Keratinocyte (primary cell): ENCODE results near the gene BBX. TPM values are rescaled to one million over a fixed set of nuclear protein-coding genes. Genes with fewer than 3 reads are reported as not detected.
A peak's percentile ranks its signal among the peaks of the same experiment; 100 is the strongest.

Experiments
- DNase-seq: peaks from one replicate; pipeline ENCODE4 v3.0.0-alpha.2; 2011; ENCODE audit warnings: low read depth, missing footprints, low spot score
- FAIRE-seq: peaks from 2 replicates; lab custom pipeline; 2011; peaks lifted over from hg19 to GRCh38; lab: Jason Lieb, UNC
- H2AFZ ChIP-seq: 2 replicates; pipeline ENCODE4 v1.6.0; 2012; ENCODE audit warnings: low read length, control low read depth, inconsistent platforms; ENCODE audit not compliant: control insufficient read depth
- H3K27ac ChIP-seq: 2 replicates; pipeline ENCODE4 v1.5.1; 2011; ENCODE audit warnings: low read length; ENCODE audit not compliant: control insufficient read depth, insufficient read depth
- H3K27me3 ChIP-seq: 3 replicates; pipeline ENCODE4 v1.6.0; 2011; ENCODE audit warnings: low read length; ENCODE audit not compliant: control insufficient read depth, insufficient read depth; ENCODE audit errors: extremely low read depth
- H3K36me3 ChIP-seq, 2 experiments: 2 replicates in 1 of 2; 3 replicates in 1 of 2; pipeline ENCODE4 v1.5.1; 2011; ENCODE audit warnings: low read length in 2 of 2, mild to moderate bottlenecking in 1 of 2; ENCODE audit not compliant: control insufficient read depth in 2 of 2, insufficient read depth in 2 of 2; ENCODE audit errors: extremely low read depth in 1 of 2
- H3K4me1 ChIP-seq: 3 replicates; pipeline ENCODE4 v1.5.1; 2011; ENCODE audit warnings: low read length; ENCODE audit not compliant: control insufficient read depth, insufficient read depth; ENCODE audit errors: extremely low read depth
- H3K4me2 ChIP-seq: 3 replicates; pipeline ENCODE4 v1.6.0; 2011; ENCODE audit warnings: low read depth, low read length; ENCODE audit not compliant: control insufficient read depth, insufficient read depth; ENCODE audit errors: extremely low read depth
- H3K4me3 ChIP-seq, 3 experiments: fragments of 200-600 bp in 1 of 3; sonication (generic) in 1 of 3; 2 replicates in 2 of 3; 3 replicates in 1 of 3; pipeline ENCODE4 v1.5.1; 2011 to 2016; ENCODE audit warnings: low read length in 3 of 3, mild to moderate bottlenecking in 3 of 3, control low read depth in 2 of 3, inconsistent platforms in 1 of 3, low read depth in 1 of 3, mixed read lengths in 1 of 3, mixed run types in 1 of 3, moderate library complexity in 1 of 3; ENCODE audit not compliant: control insufficient read depth in 2 of 3, insufficient read depth in 2 of 3; ENCODE audit errors: extremely low read depth in 1 of 3
- H3K79me2 ChIP-seq: 2 replicates; pipeline ENCODE4 v1.6.0; 2012; ENCODE audit warnings: low read length; ENCODE audit not compliant: control insufficient read depth, insufficient read depth
- H3K9ac ChIP-seq: 3 replicates; pipeline ENCODE4 v1.6.0; 2011; ENCODE audit warnings: low read length; ENCODE audit not compliant: control insufficient read depth, insufficient read depth; ENCODE audit errors: extremely low read depth
- H3K9me1 ChIP-seq: 3 replicates; pipeline ENCODE4 v1.6.0; 2011; ENCODE audit warnings: low read length; ENCODE audit not compliant: control insufficient read depth, insufficient read depth; ENCODE audit errors: extremely low read depth
- H3K9me3 ChIP-seq: 2 replicates; pipeline ENCODE4 v1.5.1; 2012; ENCODE audit warnings: low read depth, low read length; ENCODE audit not compliant: control insufficient read depth
- H4K20me1 ChIP-seq: 3 replicates; pipeline ENCODE4 v1.6.0; 2011; ENCODE audit warnings: low read length; ENCODE audit not compliant: control insufficient read depth, insufficient read depth; ENCODE audit errors: extremely low read depth
- EZH2 ChIP-seq: IDR thresholded peaks from one replicate; pipeline ENCODE4 v1.6.1; 2012; ENCODE audit warnings: inconsistent platforms, mild to moderate bottlenecking, low read length, moderate library complexity
- dilution Hi-C: fragments of 300-500 bp; cut with MboI; formaldehyde crosslinking; loops from one replicate; pipeline ENCODE4 v1.7.0; 2020; ENCODE audit warnings: low sequenced_read_pairs; ENCODE audit not compliant: extremely low pct_ligation_motif_present
- polyA plus RNA-seq, 5 experiments: library from polyadenylated mRNA; depleted of rRNA in 3 of 5; stranded (reverse) in 3 of 5; stranded (forward) in 1 of 5; unstranded in 1 of 5; fragments of >200 nt; gene quantifications; 1 replicate in 1 of 5; 2 replicates in 3 of 5; 3 replicates in 1 of 5; pipeline versions ENCODE4 v1.2.1 to v1.2.3, GENCODE V29; 2011 to 2012; ENCODE audit warnings: missing spikeins in 2 of 5, low read depth in 1 of 5, low replicate concordance in 1 of 5
- TF ChIP-seq, protein P1 (sequence below), 3 experiments: IDR thresholded peaks in 1 of 3; conservative IDR thresholded peaks in 1 of 3; optimal IDR thresholded peaks in 1 of 3; 2 replicates in 2 of 3; 3 replicates in 1 of 3; pipeline versions ENCODE3 to v1.5.1; 2011; ENCODE audit warnings: low read length in 3 of 3, mild to moderate bottlenecking in 3 of 3, moderate library complexity in 2 of 3, control low read depth in 1 of 3, inconsistent platforms in 1 of 3; ENCODE audit not compliant: insufficient read depth in 2 of 3; ENCODE audit errors: extremely low read depth in 1 of 3

The BBX gene
- polyA plus RNA-seq, 1 donor (not counting 4 experiments of a cell fraction or from before 2014, with no cell fraction given), result 43.4 TPM

DNA sequence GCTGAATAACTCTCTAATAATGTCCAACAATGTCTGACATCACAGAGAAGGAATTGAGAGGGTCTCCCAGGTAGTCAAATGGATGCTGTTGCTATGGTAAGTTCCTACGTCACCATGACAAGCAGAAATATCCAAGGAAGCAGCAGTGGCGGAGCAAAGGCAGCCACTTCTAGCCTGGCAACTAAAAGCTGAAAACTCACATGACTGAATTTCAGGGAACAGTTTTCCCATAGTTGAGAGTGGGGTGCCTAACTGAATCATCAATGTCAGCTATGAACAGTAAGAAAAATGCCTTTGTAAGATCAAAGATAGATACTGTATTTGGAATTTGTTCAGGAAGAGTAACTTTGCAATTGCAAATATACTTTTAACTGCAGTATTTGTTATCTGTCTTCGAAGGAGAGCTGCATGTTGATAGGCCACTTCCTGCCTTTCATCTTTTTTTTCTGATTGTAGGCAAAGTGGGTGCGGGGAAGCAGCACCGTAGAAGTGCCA lies 161.7 kb downstream of the BBX start:
- Histone ChIP-seq H3K27me3 (no peaks in the 10 kb centered on the region), H3K36me3 (no peaks in the 10 kb centered on the region), H4K20me1 (no peaks in the 10 kb centered on the region), H3K79me2 (no peaks in the 10 kb centered on the region), H3K4me2 (no peak overlapping the region), H3K9me3 (no peaks in the 10 kb centered on the region), H3K4me3 (no peak overlapping the region), H3K9ac (no peak overlapping the region), H3K4me1 (peaks cover 4% of the 10 kb centered on the region), H3K9me1 (no peaks in the 10 kb centered on the region), H2AFZ (no peak overlapping the region), H3K27ac (no peak overlapping the region)
- no peak for DNase-seq
- dilution Hi-C loops, result no loop called here
- FAIRE-seq, result no peak
- TF ChIP-seq EZH2, result no peak
- TF ChIP-seq, protein P1, sequence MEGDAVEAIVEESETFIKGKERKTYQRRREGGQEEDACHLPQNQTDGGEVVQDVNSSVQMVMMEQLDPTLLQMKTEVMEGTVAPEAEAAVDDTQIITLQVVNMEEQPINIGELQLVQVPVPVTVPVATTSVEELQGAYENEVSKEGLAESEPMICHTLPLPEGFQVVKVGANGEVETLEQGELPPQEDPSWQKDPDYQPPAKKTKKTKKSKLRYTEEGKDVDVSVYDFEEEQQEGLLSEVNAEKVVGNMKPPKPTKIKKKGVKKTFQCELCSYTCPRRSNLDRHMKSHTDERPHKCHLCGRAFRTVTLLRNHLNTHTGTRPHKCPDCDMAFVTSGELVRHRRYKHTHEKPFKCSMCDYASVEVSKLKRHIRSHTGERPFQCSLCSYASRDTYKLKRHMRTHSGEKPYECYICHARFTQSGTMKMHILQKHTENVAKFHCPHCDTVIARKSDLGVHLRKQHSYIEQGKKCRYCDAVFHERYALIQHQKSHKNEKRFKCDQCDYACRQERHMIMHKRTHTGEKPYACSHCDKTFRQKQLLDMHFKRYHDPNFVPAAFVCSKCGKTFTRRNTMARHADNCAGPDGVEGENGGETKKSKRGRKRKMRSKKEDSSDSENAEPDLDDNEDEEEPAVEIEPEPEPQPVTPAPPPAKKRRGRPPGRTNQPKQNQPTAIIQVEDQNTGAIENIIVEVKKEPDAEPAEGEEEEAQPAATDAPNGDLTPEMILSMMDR (optimal IDR thresholded peaks at IDR 0.05 in 1 of 3, IDR thresholded peaks at IDR 0.05 in 1 of 3, conservative IDR thresholded peaks at IDR 0.05 in 1 of 3; ENCODE audit: extremely low read depth in 1 of 3, insufficient read depth in 2 of 3, low read length in 3 of 3), result no peak

DNA sequence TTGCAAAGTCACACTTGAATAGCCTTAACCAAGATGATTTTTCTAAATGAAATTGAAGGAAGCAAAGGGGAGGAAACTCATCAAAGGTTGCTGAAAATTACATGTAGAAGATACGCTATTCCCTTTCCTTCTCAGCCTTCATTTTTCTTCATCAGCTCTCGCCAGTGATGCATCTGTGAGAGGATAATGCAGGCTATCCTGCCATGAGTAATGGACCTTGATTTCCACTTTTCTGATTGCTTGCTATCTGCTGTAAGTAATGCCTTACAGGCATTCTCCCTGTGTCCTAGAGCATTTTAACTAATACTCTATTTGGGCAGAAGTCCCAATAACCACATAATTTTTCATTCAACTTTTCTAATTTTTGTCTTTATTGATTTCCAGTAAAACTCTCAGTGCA lies 162.6 kb downstream of the BBX start:
- Histone ChIP-seq H3K27me3 (no peaks in the 10 kb centered on the region), H3K9ac (no peak overlapping the region), H3K79me2 (peaks cover 1% of the 10 kb centered on the region), H3K9me3 (no peaks in the 10 kb centered on the region), H3K4me2 (no peak overlapping the region), H3K36me3 (no peaks in the 10 kb centered on the region), H2AFZ (no peak overlapping the region), H3K4me1 (peaks cover 12% of the 10 kb centered on the region), H4K20me1 (no peaks in the 10 kb centered on the region), H3K9me1 (no peaks in the 10 kb centered on the region), H3K4me3 (no peak overlapping the region), H3K27ac (no peak overlapping the region)
- peak; percentile 26 for FAIRE-seq
- DNase-seq, result no peak
- TF ChIP-seq, protein P1 (optimal IDR thresholded peaks at IDR 0.05 in 1 of 3, IDR thresholded peaks at IDR 0.05 in 1 of 3, conservative IDR thresholded peaks at IDR 0.05 in 1 of 3; ENCODE audit: extremely low read depth in 1 of 3, insufficient read depth in 2 of 3, low read length in 3 of 3), result no peak
- TF ChIP-seq EZH2, result no peak
- dilution Hi-C loops, result no loop called here
